ENCODE results near the gene EYA3. TPM values are rescaled to one million over a fixed set of nuclear protein-coding genes. Genes with fewer than 3 reads are reported as not detected.
A peak's percentile ranks its signal among the peaks of the same experiment; 100 is the strongest.
"Not testable (repeated sequence)": the region's sequence is repeated elsewhere in the genome, so short reads cannot be mapped to it uniquely, and the experiment has no call there.

EYA3 gene
- total RNA-seq, 1 experiment from 2014 or later, result 13.0 TPM

DNA sequence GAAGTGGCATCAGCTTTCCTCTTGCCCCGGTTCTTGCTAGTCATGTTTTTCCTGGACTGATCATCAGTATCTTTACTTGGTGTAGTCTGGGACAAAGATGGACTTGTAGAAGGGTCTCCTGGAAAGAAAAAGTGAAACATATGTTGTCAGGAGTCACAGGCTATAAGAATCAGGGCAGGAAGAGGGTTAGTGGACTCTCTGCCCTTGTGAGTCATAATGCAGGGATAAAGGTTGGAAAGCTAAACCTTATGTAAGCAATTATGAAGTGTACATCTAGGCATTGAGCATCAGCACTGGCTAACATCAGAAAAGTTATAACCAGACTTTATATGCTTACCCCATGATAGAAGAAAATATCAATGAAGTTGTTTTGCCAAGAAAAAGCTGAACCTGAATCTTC lies 77.4 kb downstream of the EYA3 start:
- Histone ChIP-seq H3K27ac (no peak overlapping the region), H3K27me3 (replicated peaks) (no peaks in the 10 kb centered on the region), H3K4me3 (no peak overlapping the region), H3K36me3 (peaks cover 62% of the 10 kb centered on the region), H3K9me3 (replicated peaks) (no peaks in the 10 kb centered on the region), H3K4me1 (replicated peaks) (no peaks in the 10 kb centered on the region)
- no peak for DNase-seq (ENCODE audit: low read depth in 1 of 2, low spot score in 2 of 2)

GRCh38 chr1:28003117-28003516 lies 85.3 kb downstream of the EYA3 start:
- not testable (repeated sequence) for H3K27ac ChIP-seq; H3K27me3 ChIP-seq (replicated peaks)

DNA sequence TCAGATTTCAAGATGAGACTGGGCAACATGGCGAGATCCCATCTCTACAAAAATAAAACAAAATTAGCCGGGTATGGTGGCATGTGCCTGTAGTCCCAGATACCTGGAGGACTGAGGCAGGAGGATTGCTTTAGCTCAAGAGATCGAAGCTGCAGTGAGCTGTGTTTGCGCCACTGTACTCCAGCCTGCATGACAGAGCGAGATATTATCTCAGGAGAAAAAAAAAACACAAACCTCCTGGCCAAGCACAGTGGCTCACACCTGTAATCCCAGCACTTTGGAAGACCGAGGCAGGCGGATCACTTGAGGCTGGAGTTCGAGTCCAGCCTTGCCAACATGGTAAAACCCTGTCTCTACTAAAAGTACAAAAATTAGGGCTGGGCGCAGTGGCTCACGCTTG lies 85.8 kb downstream of the EYA3 start:
- Histone ChIP-seq H3K36me3 (peaks cover 61% of the 10 kb centered on the region), H3K27me3 (replicated peaks) (no peaks in the 10 kb centered on the region), H3K4me3 (no peak overlapping the region), H3K27ac (no peak overlapping the region), H3K4me1 (replicated peaks) (no peaks in the 10 kb centered on the region), H3K9me3 (replicated peaks) (no peaks in the 10 kb centered on the region)
- no peak for DNase-seq (ENCODE audit: low read depth in 1 of 2, low spot score in 2 of 2)

More at GRCh38 chr1:28003117-28003516, 85.3 kb downstream of the EYA3 start:
- not testable (repeated sequence) for H3K9me3 ChIP-seq (replicated peaks); H3K4me3 ChIP-seq; H3K4me1 ChIP-seq (replicated peaks); DNase-seq (ENCODE audit: low read depth in 1 of 2, low spot score in 2 of 2)
- H3K36me3 ChIP-seq, result peaks cover 58% of the 10 kb centered on the region

GRCh38 chr1:27999055-27999454 lies 89.4 kb downstream of the EYA3 start:
- no peaks in the 10 kb centered on the region for H3K9me3 ChIP-seq (replicated peaks)
- no peak for DNase-seq (ENCODE audit: low read depth in 1 of 2, low spot score in 2 of 2)
- H3K4me3 ChIP-seq, result no peak overlapping the region
- H3K4me1 ChIP-seq (replicated peaks), result no peaks in the 10 kb centered on the region; the same call in 1 of the 2 replicates
- H3K27me3 ChIP-seq (replicated peaks), result no peaks in the 10 kb centered on the region
- no peak overlapping the region for H3K27ac ChIP-seq
- peaks cover 63% of the 10 kb centered on the region for H3K36me3 ChIP-seq

DNA sequence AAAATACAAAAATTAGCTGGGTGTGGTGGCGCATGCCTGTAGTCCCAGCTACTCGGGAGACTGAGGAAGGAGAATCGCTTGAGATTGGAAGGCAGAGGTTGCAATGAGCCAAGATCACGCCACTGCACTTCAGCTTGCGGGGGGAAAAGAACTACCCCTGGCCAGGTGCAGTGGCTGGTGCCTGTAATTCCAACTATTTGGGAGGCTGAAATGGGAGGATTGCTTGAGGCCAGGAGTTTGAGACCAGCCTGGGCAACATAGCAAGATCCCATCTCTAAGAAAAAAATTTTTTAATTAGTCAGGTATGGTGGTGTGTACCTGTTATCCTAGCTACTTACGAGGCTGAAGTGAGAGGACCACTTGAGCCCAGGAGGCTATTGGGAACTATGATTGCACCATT lies 93.9 kb downstream of the EYA3 start:
- peaks cover 20% of the 10 kb centered on the region for H3K4me1 ChIP-seq (replicated peaks)
- H3K27ac ChIP-seq; H3K4me3 ChIP-seq; H3K9me3 ChIP-seq (replicated peaks); H3K27me3 ChIP-seq (replicated peaks); DNase-seq (ENCODE audit: low read depth in 1 of 2, low spot score in 2 of 2): not testable (repeated sequence)
- peaks cover 75% of the 10 kb centered on the region for H3K36me3 ChIP-seq

GRCh38 chr1:27994060-27994459 lies 94.3 kb downstream of the EYA3 start:
- H3K36me3 ChIP-seq, result peaks cover 75% of the 10 kb centered on the region
- no peaks in the 10 kb centered on the region for H3K9me3 ChIP-seq (replicated peaks)
- DNase-seq (ENCODE audit: low read depth in 1 of 2, low spot score in 2 of 2), result no peak
- peaks cover 20% of the 10 kb centered on the region for H3K4me1 ChIP-seq (replicated peaks)
- H3K27me3 ChIP-seq (replicated peaks), result no peaks in the 10 kb centered on the region
- H3K27ac ChIP-seq, result 0 out of 2 replicates have a peak overlapping the region, but pooled peaks have one; percentile 21
- H3K4me3 ChIP-seq, result no peak overlapping the region

GRCh38 chr1:27993241-27993640 lies 95.2 kb downstream of the EYA3 start:
- Histone ChIP-seq H3K36me3 (peaks cover 76% of the 10 kb centered on the region), H3K27ac (peak overlapping the region; percentile 21), H3K27me3 (replicated peaks) (no peaks in the 10 kb centered on the region), H3K9me3 (replicated peaks) (no peaks in the 10 kb centered on the region), H3K4me3 (no peak overlapping the region), H3K4me1 (replicated peaks) (peaks cover 20% of the 10 kb centered on the region)
- peak in 1 of 2 experiments; percentile 63 for DNase-seq (ENCODE audit: low read depth in 1 of 2, low spot score in 2 of 2)

GRCh38 chr1:27992276-27992675 lies 96.1 kb downstream of the EYA3 start:
- Histone ChIP-seq H3K27ac (peak overlapping the region; percentile 20; the same call in 1 of the 2 replicates), H3K4me1 (replicated peaks) (peaks cover 20% of the 10 kb centered on the region), H3K9me3 (replicated peaks) (no peaks in the 10 kb centered on the region), H3K27me3 (replicated peaks) (no peaks in the 10 kb centered on the region), H3K36me3 (peaks cover 74% of the 10 kb centered on the region), H3K4me3 (no peak overlapping the region)
- no peak for DNase-seq (ENCODE audit: low read depth in 1 of 2, low spot score in 2 of 2)

- Histone ChIP-seq H3K36me3 (peaks cover 70% of the 10 kb centered on the region), H3K27me3 (replicated peaks) (no peaks in the 10 kb centered on the region), H3K4me3 (no peak overlapping the region), H3K27ac (no peak overlapping the region), H3K9me3 (replicated peaks) (no peaks in the 10 kb centered on the region), H3K4me1 (replicated peaks) (peaks cover 20% of the 10 kb centered on the region)
- no peak for DNase-seq (ENCODE audit: low read depth in 1 of 2, low spot score in 2 of 2)
These were observed 97.4 kb downstream of the EYA3 start for GRCh38 chr1:27990920-27991537.

- no peaks in the 10 kb centered on the region for H3K9me3 ChIP-seq (replicated peaks)
- no peak for DNase-seq (ENCODE audit: low read depth in 1 of 2, low spot score in 2 of 2)
- H3K36me3 ChIP-seq, result peaks cover 24% of the 10 kb centered on the region
- H3K27ac ChIP-seq, result no peak overlapping the region
- no peak overlapping the region for H3K4me3 ChIP-seq
- no peaks in the 10 kb centered on the region for H3K27me3 ChIP-seq (replicated peaks)
- no peaks in the 10 kb centered on the region for H3K4me1 ChIP-seq (replicated peaks)
These were observed 107.3 kb downstream of the EYA3 start for GRCh38 chr1:27981145-27981544.

- Histone ChIP-seq H3K36me3 (peaks cover 21% of the 10 kb centered on the region), H3K9me3 (replicated peaks) (no peaks in the 10 kb centered on the region), H3K27ac (no peak overlapping the region), H3K4me1 (replicated peaks) (no peaks in the 10 kb centered on the region), H3K4me3 (no peak overlapping the region), H3K27me3 (replicated peaks) (no peaks in the 10 kb centered on the region)
- DNase-seq (ENCODE audit: low read depth in 1 of 2, low spot score in 2 of 2), result no peak
These were observed 108.1 kb downstream of the EYA3 start for GRCh38 chr1:27980216-27980845.

- peaks cover 25% of the 10 kb centered on the region for H3K36me3 ChIP-seq
- no peak for DNase-seq (ENCODE audit: low read depth in 1 of 2, low spot score in 2 of 2)
- H3K4me1 ChIP-seq (replicated peaks), result no peaks in the 10 kb centered on the region
- H3K27me3 ChIP-seq (replicated peaks), result no peaks in the 10 kb centered on the region
- no peak overlapping the region for H3K4me3 ChIP-seq
- no peaks in the 10 kb centered on the region for H3K9me3 ChIP-seq (replicated peaks)
- H3K27ac ChIP-seq, result no peak overlapping the region
These were observed 108.6 kb downstream of the EYA3 start for GRCh38 chr1:27979859-27980201.

GRCh38 chr1:27979151-27979858 lies 109.1 kb downstream of the EYA3 start:
- peak in 1 of 2 experiments; percentile 44 for DNase-seq (ENCODE audit: low read depth in 1 of 2, low spot score in 2 of 2)
- no peak overlapping the region for H3K4me3 ChIP-seq
- no peaks in the 10 kb centered on the region for H3K9me3 ChIP-seq (replicated peaks)
- no peaks in the 10 kb centered on the region for H3K27me3 ChIP-seq (replicated peaks)
- peaks cover 31% of the 10 kb centered on the region for H3K36me3 ChIP-seq
- no peaks in the 10 kb centered on the region for H3K4me1 ChIP-seq (replicated peaks)
- H3K27ac ChIP-seq, result 0 out of 2 replicates have a peak overlapping the region, but pooled peaks have one; percentile 1

- no peak for DNase-seq (ENCODE audit: low read depth in 1 of 2, low spot score in 2 of 2)
- Histone ChIP-seq H3K27me3 (replicated peaks) (no peaks in the 10 kb centered on the region), H3K36me3 (peaks cover 57% of the 10 kb centered on the region), H3K4me1 (replicated peaks) (peaks cover 26% of the 10 kb centered on the region), H3K27ac (no peak overlapping the region), H3K4me3 (no peak overlapping the region), H3K9me3 (replicated peaks) (no peaks in the 10 kb centered on the region)
These were observed 114.0 kb downstream of the EYA3 start for GRCh38 chr1:27974417-27974781.

Measured in SJSA1 (cell line).